ENCODE results near the gene SOX11.

The SOX11 gene

GRCh38 chr2:5692561-5693286 lies 540 bp downstream of the SOX11 start:
- no peak for DNase-seq

DNA sequence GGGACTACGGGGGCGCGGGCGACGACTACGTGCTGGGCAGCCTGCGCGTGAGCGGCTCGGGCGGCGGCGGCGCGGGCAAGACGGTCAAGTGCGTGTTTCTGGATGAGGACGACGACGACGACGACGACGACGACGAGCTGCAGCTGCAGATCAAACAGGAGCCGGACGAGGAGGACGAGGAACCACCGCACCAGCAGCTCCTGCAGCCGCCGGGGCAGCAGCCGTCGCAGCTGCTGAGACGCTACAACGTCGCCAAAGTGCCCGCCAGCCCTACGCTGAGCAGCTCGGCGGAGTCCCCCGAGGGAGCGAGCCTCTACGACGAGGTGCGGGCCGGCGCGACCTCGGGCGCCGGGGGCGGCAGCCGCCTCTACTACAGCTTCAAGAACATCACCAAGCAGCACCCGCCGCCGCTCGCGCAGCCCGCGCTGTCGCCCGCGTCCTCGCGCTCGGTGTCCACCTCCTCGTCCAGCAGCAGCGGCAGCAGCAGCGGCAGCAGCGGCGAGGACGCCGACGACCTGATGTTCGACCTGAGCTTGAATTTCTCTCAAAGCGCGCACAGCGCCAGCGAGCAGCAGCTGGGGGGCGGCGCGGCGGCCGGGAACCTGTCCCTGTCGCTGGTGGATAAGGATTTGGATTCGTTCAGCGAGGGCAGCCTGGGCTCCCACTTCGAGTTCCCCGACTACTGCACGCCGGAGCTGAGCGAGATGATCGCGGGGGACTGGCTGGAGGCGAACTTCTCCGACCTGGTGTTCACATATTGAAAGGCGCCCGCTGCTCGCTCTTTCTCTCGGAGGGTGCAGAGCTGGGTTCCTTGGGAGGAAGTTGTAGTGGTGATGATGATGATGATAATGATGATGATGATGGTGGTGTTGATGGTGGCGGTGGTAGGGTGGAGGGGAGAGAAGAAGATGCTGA lies 1.4 kb downstream of the SOX11 start:
- DNase-seq = no peak

- DNase-seq = no peak
Measured at GRCh38 chr2:5694306-5694705, 2.1 kb downstream of the SOX11 start.

- DNase-seq = no peak
Measured at GRCh38 chr2:5695654-5696403, 3.6 kb downstream of the SOX11 start.

DNA sequence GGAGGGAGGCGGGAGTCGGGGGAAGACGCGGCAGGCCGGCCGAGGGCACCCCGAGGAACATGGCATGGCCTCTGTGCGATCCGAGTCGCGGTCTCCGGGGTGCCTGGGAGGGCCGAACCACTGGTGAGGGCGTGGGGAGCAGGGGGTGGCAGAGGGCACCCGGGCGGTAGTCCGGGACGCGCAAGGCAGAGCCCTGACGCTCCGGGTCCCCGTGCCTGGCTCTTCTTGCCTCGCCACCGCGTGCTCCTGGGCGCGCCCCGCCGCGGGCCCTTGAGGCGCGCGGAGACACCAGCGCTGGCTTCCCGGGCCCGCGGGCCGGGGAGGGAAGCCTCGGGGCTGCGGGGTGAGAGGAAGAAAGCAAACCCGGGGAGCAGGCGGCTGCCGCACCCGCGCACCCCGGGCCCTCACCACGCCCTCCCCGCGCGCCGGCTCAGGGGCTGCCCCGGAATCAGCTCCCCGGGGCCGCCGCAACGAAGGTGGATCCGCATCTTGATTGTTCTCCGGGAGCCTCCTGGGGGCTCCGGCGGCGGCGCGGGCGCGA lies 4.3 kb downstream of the SOX11 start:
- no peak for DNase-seq

GRCh38 chr2:5696945-5697521 lies 4.8 kb downstream of the SOX11 start:
- no peak for DNase-seq

DNA sequence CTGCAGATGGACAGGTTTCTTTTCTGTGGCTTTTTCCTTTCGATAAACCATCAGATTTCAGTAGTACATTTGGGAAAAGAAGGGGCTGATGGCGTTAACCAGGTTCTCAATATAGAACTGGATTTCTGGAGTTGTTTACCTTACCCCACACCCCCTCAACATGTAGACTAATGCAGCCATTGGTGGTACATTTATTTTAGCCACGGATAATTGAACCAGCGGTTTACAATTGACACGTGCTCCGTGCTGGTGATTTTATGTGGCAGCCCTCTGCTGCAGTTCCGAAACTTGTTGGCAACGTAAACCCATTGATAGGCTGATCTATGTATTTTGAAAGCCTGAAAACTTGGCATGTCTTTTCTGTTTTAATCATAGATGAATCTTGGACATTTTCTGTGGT lies 5.4 kb downstream of the SOX11 start:
- DNase-seq = no peak

GRCh38 chr2:5698134-5698533 lies 6.0 kb downstream of the SOX11 start:
- no peak for DNase-seq

DNA sequence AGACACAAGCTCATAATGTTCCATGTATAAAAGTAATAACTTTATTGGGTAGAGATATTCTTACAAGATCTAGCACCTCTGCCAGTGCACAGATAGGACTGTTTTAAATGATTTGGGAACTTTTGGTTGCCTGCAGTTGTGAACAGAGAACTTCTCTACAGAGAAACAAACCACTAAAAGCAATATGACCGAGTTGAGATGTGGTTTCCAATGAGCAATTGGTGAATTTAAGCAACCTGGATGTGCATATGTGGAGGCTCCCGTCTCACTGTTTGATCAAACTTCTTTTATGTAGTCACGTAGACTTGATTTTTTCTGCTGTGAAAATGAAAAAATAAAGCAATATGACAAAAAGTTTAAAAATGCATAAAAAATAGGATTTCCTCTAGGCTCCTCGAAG lies 7.8 kb downstream of the SOX11 start:
- no peak for DNase-seq

DNA sequence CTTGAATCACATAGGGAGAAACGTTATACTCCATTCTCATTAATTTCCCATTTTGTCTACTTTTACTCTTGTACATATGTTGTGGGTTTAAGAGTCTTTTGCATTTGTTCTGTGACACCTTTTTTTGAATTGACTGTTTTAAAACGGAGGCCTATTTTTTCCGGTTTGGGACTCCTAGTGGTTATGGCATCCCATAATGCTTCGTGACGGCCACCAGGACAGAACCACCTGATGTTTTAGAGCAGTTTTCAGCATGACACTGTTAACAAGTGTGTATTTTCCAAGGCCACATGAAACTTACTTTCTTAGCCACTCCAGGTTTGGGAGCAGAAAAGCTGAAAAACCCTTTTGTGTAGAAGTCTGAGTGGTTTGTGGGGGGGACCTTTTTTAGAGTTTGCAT lies 8.4 kb downstream of the SOX11 start:
- no peak for DNase-seq

- DNase-seq = no peak
Measured at GRCh38 chr2:5701266-5701665, 9.1 kb downstream of the SOX11 start.

DNA sequence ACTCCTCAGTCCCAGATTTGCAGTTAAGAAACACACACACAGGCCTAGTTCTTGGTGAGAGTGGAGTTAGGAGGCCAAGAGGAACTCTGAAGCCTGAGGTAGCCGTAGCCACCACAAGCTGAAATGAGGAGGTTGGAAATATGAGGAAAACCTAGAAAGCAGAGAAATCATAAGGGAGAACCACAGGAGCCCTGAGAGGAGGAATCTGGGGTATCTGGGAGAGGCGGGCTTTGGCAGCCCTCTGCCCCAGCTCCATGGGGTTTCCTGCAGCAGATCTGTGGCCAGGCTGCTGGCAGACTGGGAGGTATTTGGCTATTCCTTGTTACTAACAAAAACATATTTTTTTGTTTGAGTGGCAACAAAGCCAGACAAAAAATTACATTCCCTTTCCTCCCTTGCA lies 11.0 kb downstream of the SOX11 start:
- DNase-seq = no peak

DNA sequence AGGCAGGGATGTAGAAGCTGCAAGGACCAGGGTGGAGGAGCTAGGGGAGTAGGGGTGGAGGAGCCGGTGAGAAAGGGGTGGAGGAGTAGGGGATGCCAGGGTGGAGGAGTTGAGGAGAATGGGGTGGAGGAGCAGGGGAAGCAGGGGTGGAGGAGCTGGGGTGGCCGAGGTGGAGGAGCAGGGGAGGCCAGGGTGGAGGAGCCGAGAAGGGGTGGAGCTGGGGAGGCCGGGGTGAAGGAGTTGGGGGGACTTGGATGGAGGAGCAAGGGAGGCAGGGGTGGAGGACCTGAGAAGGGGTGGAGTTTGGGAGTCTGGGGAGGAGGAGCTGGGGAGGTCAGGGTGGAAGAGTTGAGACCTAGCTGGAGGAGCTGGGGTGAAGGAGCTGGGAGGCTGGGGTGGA lies 13.3 kb downstream of the SOX11 start:
- DNase-seq = no peak

GRCh38 chr2:5706717-5707455 lies 14.7 kb downstream of the SOX11 start:
- no peak for DNase-seq

DNA sequence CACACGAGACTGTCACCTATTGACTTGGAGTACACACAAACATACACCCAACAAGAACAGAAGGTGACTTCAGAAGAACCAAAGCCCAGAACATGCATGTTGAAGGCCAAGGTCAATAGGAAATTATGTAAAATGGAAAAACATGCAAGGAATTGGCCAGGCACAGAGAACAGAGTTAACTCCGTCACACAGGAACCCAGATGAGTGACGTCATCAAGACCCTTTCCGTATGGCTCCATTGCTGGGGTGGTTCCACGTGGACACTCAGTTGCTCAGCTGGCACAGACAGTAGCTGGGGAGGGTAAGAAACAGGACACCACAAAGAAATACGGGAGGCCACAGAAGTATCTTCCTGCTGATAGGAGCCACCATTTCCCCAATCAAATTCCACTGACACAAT lies 18.4 kb downstream of the SOX11 start:
- DNase-seq = no peak

DNA sequence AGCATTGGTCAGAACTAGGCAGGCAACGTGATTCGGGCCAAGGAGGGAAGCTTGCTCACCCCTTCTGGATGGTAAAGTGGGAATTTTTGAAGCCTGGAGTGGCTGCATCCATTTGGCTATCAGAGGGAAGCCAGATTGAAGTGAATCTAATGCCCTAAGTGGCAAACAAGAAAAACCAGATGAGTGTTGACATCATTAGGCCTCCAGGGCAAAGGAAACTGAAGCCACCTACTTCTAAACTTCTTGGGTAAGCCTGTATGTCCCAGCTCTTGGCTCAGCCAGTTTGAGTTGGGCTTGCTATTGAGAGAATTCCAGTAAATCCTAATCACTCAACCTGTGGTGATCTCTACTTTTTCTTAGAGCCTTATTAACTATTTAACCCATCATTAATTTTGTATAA lies 20.9 kb downstream of the SOX11 start:
- DNase-seq = no peak

DNA sequence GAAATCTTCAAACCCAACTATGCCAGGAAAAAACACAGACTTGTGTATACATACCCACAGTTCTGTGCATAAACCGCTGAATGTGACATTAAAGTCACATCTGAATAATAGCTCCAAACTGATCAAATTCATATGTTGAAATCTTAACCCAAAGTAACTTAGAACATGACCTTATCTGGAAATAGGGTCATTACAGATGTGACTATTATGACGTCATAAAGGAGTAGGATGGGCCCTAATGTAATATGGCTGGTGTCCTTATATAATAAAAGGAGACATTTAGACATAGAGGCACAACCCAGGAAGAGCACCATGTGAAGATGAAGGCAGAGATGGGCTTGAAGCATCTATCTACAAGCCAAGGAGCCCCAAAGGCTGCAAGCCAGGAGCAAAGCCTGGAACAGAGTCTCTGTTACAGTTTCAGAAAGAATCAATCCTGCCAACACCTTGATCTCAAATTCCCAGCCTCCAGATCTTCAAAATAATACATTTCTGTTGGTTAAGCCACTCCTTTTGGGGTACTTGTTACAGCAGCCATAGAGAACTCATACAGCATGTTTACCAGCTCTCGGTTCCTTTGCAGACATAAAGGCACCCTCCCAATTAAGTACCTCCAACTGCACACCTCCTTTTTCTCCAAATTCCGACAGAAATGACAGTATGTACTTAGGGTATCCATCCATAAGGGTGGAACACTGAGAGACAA lies 27.6 kb downstream of the SOX11 start:
- DNase-seq = no peak

DNA sequence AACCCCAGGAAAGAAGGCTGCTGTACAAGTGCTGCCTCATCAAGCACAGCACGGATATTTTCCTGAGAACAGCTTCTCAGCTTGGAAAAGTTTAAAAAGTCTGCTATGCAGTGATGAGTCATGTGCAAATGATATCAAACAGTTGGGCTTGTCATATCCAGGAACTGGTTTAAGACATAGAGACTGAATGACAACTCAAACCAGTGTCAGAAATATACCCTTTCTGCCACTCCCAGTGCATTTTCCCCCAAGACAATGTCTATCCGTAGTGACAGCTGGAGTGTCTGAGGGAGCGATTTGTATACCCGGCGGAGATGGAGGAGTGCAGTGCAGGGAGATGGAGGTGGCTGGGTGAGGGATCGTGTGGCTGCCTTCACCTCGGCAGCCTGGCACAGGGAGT lies 28.2 kb downstream of the SOX11 start:
- no peak for DNase-seq

GRCh38 chr2:5722236-5722635 lies 30.1 kb downstream of the SOX11 start:
- DNase-seq = no peak

GRCh38 chr2:5723791-5724735 lies 31.9 kb downstream of the SOX11 start:
- no peak for DNase-seq

Measured in T-helper 1 cell (primary cell).